ENCODE measurements around the gene MESP2.

Gene MESP2

DNA sequence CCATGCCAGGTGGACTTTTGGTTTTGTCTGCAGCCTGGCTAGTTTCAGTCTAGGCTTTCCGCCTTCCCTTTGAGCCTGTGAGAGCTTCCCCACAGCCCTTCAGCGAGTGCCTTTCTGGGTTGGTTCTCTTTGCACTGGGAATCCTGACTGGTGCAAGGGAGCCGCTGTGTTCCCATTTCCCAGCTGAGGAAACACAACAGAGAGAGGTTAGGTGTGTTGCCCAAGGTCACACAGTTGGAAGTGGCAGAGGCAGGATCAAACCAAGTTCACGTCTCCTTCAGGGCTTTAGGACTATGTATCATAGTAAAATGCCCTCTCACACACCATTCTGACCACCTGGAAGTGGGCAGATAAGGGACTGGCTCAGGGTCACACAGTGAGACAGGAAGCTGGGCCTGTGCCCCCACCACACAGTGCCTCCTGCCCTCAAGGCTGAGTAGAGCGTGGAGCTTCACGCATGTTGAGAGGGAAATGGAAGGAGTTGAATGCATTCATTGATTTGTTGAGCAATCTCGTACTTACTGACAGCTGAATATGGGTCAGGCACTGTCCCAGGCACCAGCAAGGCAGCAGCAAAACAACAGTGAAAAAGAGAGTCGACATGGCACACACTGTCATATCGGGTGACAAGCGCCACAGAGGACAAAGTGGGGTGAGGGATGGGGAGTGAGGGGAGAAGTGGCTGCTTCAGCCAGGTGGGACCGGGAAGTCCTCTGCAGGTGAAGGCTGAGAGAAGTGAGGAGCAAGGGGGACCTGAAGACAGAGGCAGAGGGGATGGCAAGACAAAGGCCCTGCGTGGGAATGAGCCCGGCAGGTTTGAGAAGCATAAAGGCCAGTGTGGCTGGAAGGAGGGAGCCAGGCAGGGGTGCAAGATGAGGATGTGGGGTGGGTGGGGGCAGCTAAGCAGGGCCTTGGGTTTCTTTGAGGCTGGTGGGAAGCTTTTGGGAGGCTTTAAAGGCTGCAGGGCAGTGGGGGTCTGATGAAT, 50.8 kb downstream of the MESP2 start:
- TF ChIP-seq CTCF (IDR thresholded peaks at IDR 0.05): no peak
- no peak overlapping the region for H3K27ac Mint-ChIP-seq

GRCh38 chr15:89827829-89828228, 51.7 kb downstream of the MESP2 start:
- Mint-ChIP-seq H3K27ac (peak overlapping the region; percentile 97), H3K36me3 (ENCODE audit: low read depth) (peaks cover 10% of the 10 kb centered on the region), H3K4me1 (peaks cover 43% of the 10 kb centered on the region)

More for the DNA sequence above, 50.8 kb downstream of the MESP2 start:
- Mint-ChIP-seq H3K4me3 (peak overlapping the region; percentile 39), H3K27me3 (ENCODE audit: low read depth, poor library complexity) (peaks cover 10% of the 10 kb centered on the region), H3K36me3 (ENCODE audit: low read depth) (peaks cover 6% of the 10 kb centered on the region), H3K9me3 (no peaks in the 10 kb centered on the region), H3K4me1 (peaks cover 43% of the 10 kb centered on the region)
- no peak for DNase-seq

More at GRCh38 chr15:89827829-89828228, 51.7 kb downstream of the MESP2 start:
- H3K27me3 Mint-ChIP-seq (ENCODE audit: low read depth, poor library complexity): peaks cover 3% of the 10 kb centered on the region
- no peak overlapping the region for H3K4me3 Mint-ChIP-seq
- DNase-seq: no peak
- TF ChIP-seq CTCF (IDR thresholded peaks at IDR 0.05): no peak
- H3K9me3 Mint-ChIP-seq: no peaks in the 10 kb centered on the region

Measured in nephron progenitor cell (in vitro differentiated cells).